ENCODE results near the gene SPON1.

The SPON1 gene

DNA sequence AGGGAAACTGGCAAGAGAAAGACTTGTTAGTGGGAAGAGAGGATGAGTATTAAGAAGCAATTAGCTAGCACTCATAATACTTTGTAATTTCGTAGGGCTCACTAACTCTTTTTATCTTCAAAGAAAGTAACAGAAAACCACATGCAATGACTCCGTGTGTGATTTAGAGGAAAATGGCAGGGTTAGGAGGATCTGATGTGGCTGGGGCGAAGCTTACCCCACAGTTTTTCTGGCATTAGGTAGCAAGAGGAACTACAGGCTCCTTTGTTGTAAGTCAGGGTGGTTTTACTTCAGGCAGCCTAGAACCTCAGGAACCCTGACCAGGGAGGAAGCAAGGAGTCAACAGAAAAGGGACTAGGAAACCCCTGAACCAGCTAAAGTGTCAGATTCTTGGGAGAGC, 89.7 kb downstream of the SPON1 start:
- Histone ChIP-seq H3K36me3 (ENCODE audit: control insufficient read depth, insufficient read depth, low read length) (no peaks in the 10 kb centered on the region), H3K4me3 (replicated peaks; ENCODE audit: low read depth, low read length) (no peak overlapping the region), H3K27me3 (replicated peaks; ENCODE audit: control insufficient read depth, insufficient read depth, low read length) (no peaks in the 10 kb centered on the region)
- DNase-seq (ENCODE audit: extremely low read depth, insufficient read length), result no peak
- TF ChIP-seq, protein P1, sequence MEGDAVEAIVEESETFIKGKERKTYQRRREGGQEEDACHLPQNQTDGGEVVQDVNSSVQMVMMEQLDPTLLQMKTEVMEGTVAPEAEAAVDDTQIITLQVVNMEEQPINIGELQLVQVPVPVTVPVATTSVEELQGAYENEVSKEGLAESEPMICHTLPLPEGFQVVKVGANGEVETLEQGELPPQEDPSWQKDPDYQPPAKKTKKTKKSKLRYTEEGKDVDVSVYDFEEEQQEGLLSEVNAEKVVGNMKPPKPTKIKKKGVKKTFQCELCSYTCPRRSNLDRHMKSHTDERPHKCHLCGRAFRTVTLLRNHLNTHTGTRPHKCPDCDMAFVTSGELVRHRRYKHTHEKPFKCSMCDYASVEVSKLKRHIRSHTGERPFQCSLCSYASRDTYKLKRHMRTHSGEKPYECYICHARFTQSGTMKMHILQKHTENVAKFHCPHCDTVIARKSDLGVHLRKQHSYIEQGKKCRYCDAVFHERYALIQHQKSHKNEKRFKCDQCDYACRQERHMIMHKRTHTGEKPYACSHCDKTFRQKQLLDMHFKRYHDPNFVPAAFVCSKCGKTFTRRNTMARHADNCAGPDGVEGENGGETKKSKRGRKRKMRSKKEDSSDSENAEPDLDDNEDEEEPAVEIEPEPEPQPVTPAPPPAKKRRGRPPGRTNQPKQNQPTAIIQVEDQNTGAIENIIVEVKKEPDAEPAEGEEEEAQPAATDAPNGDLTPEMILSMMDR (IDR thresholded peaks at IDR 0.05; ENCODE audit: insufficient read depth, low read length, poor library complexity, severe bottlenecking), result no peak

DNA sequence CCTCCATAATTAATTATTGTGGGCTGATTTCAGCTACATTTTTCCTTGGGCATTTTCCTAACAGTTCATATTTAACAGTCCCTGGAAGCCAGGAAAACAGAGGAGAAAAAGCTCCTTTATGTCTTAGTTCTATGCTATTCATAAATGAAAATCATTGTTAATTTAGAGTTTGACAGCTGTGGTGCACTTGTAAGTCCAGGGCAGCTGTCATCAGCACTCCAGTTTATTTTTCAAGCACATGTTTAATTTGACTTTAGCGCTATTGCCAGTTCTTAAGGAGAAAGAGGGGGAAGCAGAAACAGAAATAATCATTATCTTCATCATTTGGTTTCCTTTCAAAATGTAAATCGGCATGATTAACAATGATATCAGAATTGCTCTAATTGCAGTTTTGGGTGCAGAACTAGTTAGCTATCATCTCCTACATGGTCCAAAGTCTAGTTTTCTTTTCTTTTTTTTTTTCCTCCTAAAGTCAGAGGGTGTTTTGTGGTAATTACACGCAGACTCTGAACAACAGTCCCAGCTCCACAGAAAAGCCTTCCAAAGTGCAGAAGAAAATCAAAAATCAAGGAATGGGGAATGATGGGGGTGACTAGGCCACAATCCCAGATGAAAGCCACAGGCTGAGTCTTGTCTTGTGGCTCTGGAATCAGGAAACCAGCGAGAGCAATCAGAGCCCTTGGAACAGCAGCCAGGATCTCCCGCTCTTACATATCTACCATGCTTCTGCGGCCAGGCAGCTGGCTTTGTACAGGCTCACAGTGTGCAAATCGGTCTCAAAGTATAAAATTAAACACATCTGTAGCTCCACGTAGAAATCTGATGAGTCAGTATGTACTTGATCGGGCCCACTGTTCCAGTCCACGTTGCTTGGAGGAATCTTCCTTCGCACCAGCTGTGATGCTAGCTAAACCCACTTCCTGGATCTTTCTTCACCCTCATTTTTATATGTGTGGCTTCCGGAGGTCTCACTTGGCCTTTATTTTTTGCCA, 91.9 kb downstream of the SPON1 start:
- TF ChIP-seq, protein P1 (IDR thresholded peaks at IDR 0.05; ENCODE audit: insufficient read depth, low read length, poor library complexity, severe bottlenecking), result no peak
- no peak for DNase-seq (ENCODE audit: extremely low read depth, insufficient read length)
- H3K36me3 ChIP-seq (ENCODE audit: control insufficient read depth, insufficient read depth, low read length), result no peaks in the 10 kb centered on the region
- H3K27me3 ChIP-seq (replicated peaks; ENCODE audit: control insufficient read depth, insufficient read depth, low read length), result no peaks in the 10 kb centered on the region
- H3K4me3 ChIP-seq (replicated peaks; ENCODE audit: low read depth, low read length), result no peak overlapping the region

DNA sequence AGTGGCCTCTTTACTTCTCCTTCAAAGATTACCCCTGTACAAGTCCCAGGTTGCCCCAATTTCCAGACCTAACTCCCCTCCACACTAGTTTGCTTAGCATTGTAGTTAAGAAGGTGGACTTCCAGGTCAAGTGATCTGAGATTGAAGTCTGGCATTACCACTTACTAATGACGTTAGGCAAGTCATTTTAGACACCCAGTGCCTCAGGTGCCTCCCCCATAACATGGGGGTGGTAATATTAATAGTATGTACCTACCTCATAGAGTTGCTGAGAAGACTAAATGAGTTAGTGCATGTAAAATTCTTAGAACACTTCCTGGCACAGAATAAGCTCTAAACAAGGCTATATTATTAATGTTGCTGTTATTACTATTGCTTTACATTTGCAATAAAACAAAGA, 93.4 kb downstream of the SPON1 start:
- TF ChIP-seq, protein P1 (IDR thresholded peaks at IDR 0.05; ENCODE audit: insufficient read depth, low read length, poor library complexity, severe bottlenecking), result no peak

DNA sequence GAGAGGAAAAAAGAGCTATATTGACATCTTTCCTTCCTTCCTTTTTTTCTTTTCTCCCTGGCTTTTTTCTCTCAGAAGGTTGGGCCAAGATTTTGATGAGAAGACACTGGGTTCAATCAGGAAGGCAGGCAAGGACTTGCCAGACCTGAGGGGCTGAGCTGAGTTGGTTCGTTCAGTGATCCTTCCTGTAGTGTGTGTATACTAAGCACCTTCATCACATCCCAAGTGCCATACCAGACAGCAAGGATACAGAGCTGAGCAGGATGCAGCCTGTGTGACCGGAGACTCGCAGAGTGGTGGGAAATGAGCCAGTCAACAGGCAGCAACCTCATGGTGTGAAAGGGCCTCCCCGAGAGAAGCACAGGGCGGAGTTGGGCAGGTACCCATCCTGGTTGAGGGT, 95.5 kb downstream of the SPON1 start:
- TF ChIP-seq, protein P1 (IDR thresholded peaks at IDR 0.05; ENCODE audit: insufficient read depth, low read length, poor library complexity, severe bottlenecking), result no peak
- no peaks in the 10 kb centered on the region for H3K36me3 ChIP-seq (ENCODE audit: control insufficient read depth, insufficient read depth, low read length)
- no peaks in the 10 kb centered on the region; the same call in 1 of the 2 replicates for H3K27me3 ChIP-seq (replicated peaks; ENCODE audit: control insufficient read depth, insufficient read depth, low read length)
- no peak overlapping the region for H3K4me3 ChIP-seq (replicated peaks; ENCODE audit: low read depth, low read length)
- DNase-seq (ENCODE audit: extremely low read depth, insufficient read length), result no peak

More for the DNA sequence above, 93.4 kb downstream of the SPON1 start:
- H3K27me3 ChIP-seq (replicated peaks; ENCODE audit: control insufficient read depth, insufficient read depth, low read length), result no peaks in the 10 kb centered on the region
- no peak for DNase-seq (ENCODE audit: extremely low read depth, insufficient read length)
- H3K4me3 ChIP-seq (replicated peaks; ENCODE audit: low read depth, low read length), result no peak overlapping the region
- H3K36me3 ChIP-seq (ENCODE audit: control insufficient read depth, insufficient read depth, low read length), result no peaks in the 10 kb centered on the region

DNA sequence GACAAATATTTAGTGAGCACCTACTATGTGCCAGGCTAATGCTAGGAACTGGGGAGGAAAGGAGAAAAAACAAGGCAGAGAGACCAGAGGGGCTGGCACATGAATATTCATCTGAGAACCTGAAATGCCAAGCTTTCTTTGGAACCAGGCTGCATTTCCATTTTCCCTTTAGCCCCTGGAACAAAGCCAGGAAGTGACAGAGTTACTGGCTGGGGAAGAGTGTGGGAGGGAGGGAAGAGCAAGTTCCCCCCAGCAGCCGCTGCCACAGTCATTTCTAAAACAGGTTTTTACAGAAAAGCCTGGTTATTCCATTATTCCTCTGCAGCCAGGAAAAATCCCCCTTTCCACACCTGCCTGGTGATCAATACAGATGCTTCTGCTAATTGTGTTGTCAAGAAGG, 97.0 kb downstream of the SPON1 start:
- Histone ChIP-seq H3K27me3 (replicated peaks; ENCODE audit: control insufficient read depth, insufficient read depth, low read length) (peaks cover 1% of the 10 kb centered on the region), H3K36me3 (ENCODE audit: control insufficient read depth, insufficient read depth, low read length) (no peaks in the 10 kb centered on the region), H3K4me3 (replicated peaks; ENCODE audit: low read depth, low read length) (no peak overlapping the region)
- TF ChIP-seq, protein P1 (IDR thresholded peaks at IDR 0.05; ENCODE audit: insufficient read depth, low read length, poor library complexity, severe bottlenecking), result no peak
- no peak for DNase-seq (ENCODE audit: extremely low read depth, insufficient read length)

Measured in GM06990 (cell line).